ENCODE measurements around the gene HLA-DOA.

- TF ChIP-seq CTCF (IDR thresholded peaks at IDR 0.05) (no peak), POLR2A (IDR thresholded peaks at IDR 0.05) (no peak), POLR2AphosphoS5 (IDR thresholded peaks at IDR 0.05; ENCODE audit: insufficient read depth in 1 of 2, low read depth in 1 of 2) (no peak)
These were observed 6.4 kb upstream of the HLA-DOA start for GRCh38 chr6:33015798-33016197.
